ENCODE data around the gene TSPAN9.

GRCh38 chr12:3307389-3307788 is 230.2 kb downstream of the TSPAN9 start:
- TF ChIP-seq SP1 (IDR thresholded peaks at IDR 0.05; ENCODE audit: low read depth, low read length) = no peak
- TF ChIP-seq CTCF (IDR thresholded peaks at IDR 0.05 in 2 of 3, conservative IDR thresholded peaks at IDR 0.05 in 1 of 3; ENCODE audit: control insufficient read depth in 2 of 3, extremely low read depth in 1 of 3, insufficient read depth in 1 of 3, low read depth in 3 of 3, low read length in 3 of 3) = no peak
- no peak for TF ChIP-seq RAD21 (IDR thresholded peaks at IDR 0.05; ENCODE audit: insufficient read depth, low read depth, low read length)
- no peak for TF ChIP-seq CBFB (IDR thresholded peaks at IDR 0.05; ENCODE audit: low read depth)
- no peak for TF ChIP-seq EZH2 (IDR thresholded peaks at IDR 0.05; ENCODE audit: borderline replicate concordance, control insufficient read depth, low read depth, low read length)
- TF ChIP-seq, protein P1, sequence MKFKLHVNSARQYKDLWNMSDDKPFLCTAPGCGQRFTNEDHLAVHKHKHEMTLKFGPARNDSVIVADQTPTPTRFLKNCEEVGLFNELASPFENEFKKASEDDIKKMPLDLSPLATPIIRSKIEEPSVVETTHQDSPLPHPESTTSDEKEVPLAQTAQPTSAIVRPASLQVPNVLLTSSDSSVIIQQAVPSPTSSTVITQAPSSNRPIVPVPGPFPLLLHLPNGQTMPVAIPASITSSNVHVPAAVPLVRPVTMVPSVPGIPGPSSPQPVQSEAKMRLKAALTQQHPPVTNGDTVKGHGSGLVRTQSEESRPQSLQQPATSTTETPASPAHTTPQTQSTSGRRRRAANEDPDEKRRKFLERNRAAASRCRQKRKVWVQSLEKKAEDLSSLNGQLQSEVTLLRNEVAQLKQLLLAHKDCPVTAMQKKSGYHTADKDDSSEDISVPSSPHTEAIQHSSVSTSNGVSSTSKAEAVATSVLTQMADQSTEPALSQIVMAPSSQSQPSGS (IDR thresholded peaks at IDR 0.05; ENCODE audit: low read length) = no peak
- no peak for TF ChIP-seq SMC3 (IDR thresholded peaks at IDR 0.05; ENCODE audit: borderline replicate concordance, low read length)
- TF ChIP-seq EGR1 (IDR thresholded peaks at IDR 0.05; ENCODE audit: borderline replicate concordance in 1 of 2, low read depth in 2 of 2, low read length in 2 of 2) = no peak
